D341Med (cell line): ENCODE measurements around the gene GRIA3.
"Not testable (repeated sequence)": the region's sequence is repeated elsewhere in the genome, so short reads cannot be mapped to it uniquely, and the experiment has no call there.

ENCODE experiments used
- DNase-seq: peaks from one replicate; pipeline ENCODE4 v3.0.0; 2012; ENCODE audit warnings: low spot score

Gene GRIA3

GRCh38 chrX:123272630-123273029 lies 88.6 kb downstream of the GRIA3 start:
- DNase-seq = no peak

GRCh38 chrX:123274796-123275195 lies 90.7 kb downstream of the GRIA3 start:
- DNase-seq = no peak

- no peak for DNase-seq
Measured at GRCh38 chrX:123277347-123277746, 93.3 kb downstream of the GRIA3 start.

GRCh38 chrX:123277821-123278220 lies 93.7 kb downstream of the GRIA3 start:
- DNase-seq = no peak

- DNase-seq = no peak
Measured at GRCh38 chrX:123282241-123282640, 98.2 kb downstream of the GRIA3 start.

- not testable (repeated sequence) for DNase-seq
Measured at GRCh38 chrX:123283407-123283806, 99.3 kb downstream of the GRIA3 start.

- no peak for DNase-seq
Measured at GRCh38 chrX:123291623-123292022, 107.5 kb downstream of the GRIA3 start.

- no peak for DNase-seq
Measured at GRCh38 chrX:123298026-123298425, 113.9 kb downstream of the GRIA3 start.

- no peak for DNase-seq
Measured at GRCh38 chrX:123303429-123303828, 119.4 kb downstream of the GRIA3 start.

GRCh38 chrX:123308658-123309057 lies 124.6 kb downstream of the GRIA3 start:
- no peak for DNase-seq

GRCh38 chrX:123310112-123310511 lies 126.0 kb downstream of the GRIA3 start:
- no peak for DNase-seq

GRCh38 chrX:123311486-123311885 lies 127.4 kb downstream of the GRIA3 start:
- DNase-seq = no peak

- no peak for DNase-seq
Measured at GRCh38 chrX:123313486-123313885, 129.4 kb downstream of the GRIA3 start.

GRCh38 chrX:123320622-123321021 lies 136.5 kb downstream of the GRIA3 start:
- no peak for DNase-seq

GRCh38 chrX:123322536-123322935 lies 138.5 kb downstream of the GRIA3 start:
- no peak for DNase-seq

- no peak for DNase-seq
Measured at GRCh38 chrX:123324625-123325024, 140.5 kb downstream of the GRIA3 start.

GRCh38 chrX:123330229-123330942 lies 146.3 kb downstream of the GRIA3 start:
- no peak for DNase-seq

GRCh38 chrX:123331349-123331748 lies 147.3 kb downstream of the GRIA3 start:
- no peak for DNase-seq

- DNase-seq = no peak
Measured at GRCh38 chrX:123331859-123332258, 147.8 kb downstream of the GRIA3 start.

GRCh38 chrX:123336666-123337065 lies 152.6 kb downstream of the GRIA3 start:
- DNase-seq = no peak

- DNase-seq = no peak
Measured at GRCh38 chrX:123337886-123338639, 154.0 kb downstream of the GRIA3 start.

GRCh38 chrX:123339221-123339905 lies 155.3 kb downstream of the GRIA3 start:
- DNase-seq = no peak

- DNase-seq = no peak
Measured at GRCh38 chrX:123340696-123341095, 156.6 kb downstream of the GRIA3 start.
